ENCODE measurements around the gene CCNY.

GRCh38 chr10:35421553-35422178 is 85.4 kb downstream of the CCNY start:
- TF ChIP-seq POLR2AphosphoS5 (IDR thresholded peaks at IDR 0.05; ENCODE audit: low read depth, low read length) (no peak), TAF1 (IDR thresholded peaks at IDR 0.05; ENCODE audit: borderline replicate concordance, insufficient read depth, low read length) (no peak)
